ENCODE measurements around the gene TRPV6. TPM values are rescaled to one million over a fixed set of nuclear protein-coding genes. Genes with fewer than 3 reads are reported as not detected.

Gene TRPV6
- total and polyA plus RNA-seq, 7 donors = 0.19 to 0.60 TPM; not detected in 5

DNA sequence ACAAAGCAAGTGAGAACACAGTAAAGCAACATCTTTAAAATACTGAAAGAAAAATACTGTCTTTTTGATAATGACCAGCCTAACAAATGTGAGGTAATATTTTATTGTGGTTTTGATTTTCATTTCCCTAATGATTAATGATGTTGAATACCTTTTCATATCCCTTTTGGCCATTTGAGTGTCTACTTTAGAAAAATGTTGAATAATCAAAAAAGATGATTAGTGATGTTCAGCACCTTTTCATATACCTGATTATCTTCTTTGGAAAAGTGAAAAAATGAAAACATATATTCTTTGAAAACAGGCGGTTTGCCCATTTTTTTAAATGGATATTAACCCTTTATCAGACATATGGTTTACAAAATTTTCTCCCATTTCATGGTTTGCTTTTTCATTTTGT, 62.8 kb downstream of the TRPV6 start:
- Histone ChIP-seq H3K36me3 (no peaks in the 10 kb centered on the region), H3K9me3 (peaks cover 0 to 3% (median 0%) of the 10 kb centered on the region in 4 donors), H3K27ac (no peak overlapping the region), H3K4me3 (no peak overlapping the region), H3K27me3 (no peaks in the 10 kb centered on the region), H3K4me1 (peaks cover 0 to 3% (median 0%) of the 10 kb centered on the region in 4 donors)
- DNase-seq = no peak
- 2% methylated on average over 1 of the region's 1 CpG for WGBS, 2 donors
- intact Hi-C loops (cut with DNase I) = no loop called here
- TF ChIP-seq POLR2A (IDR thresholded peaks at IDR 0.05) (no peak), EP300 (IDR thresholded peaks at IDR 0.05) (no peak), POLR2AphosphoS5 (IDR thresholded peaks at IDR 0.05) (no peak), CTCF (IDR thresholded peaks at IDR 0.05) (no peak)

Other genes with a start within 250 kb of the TRPV6 start
- not detected for gene PRSS1, start 136.3 kb downstream of the TRPV6 start, total RNA-seq
- 10 to 100 TPM in 1 of 3 donors, 1 to 10 TPM in 1, under 1 TPM in 1; 0.67 to 25.8 (median 1.8) TPM for gene PRSS1, start 136.3 kb downstream of the TRPV6 start, polyA plus RNA-seq
- gene PRSS2, start 114.8 kb downstream of the TRPV6 start, total RNA-seq = not detected
- gene PRSS2, start 114.8 kb downstream of the TRPV6 start, polyA plus RNA-seq = 10 to 100 TPM in 1 of 3 donors, 1 to 10 TPM in 2; 1.4 to 30.0 (median 3.0) TPM
- gene EPHB6, start 30.7 kb downstream of the TRPV6 start, total RNA-seq = 10 to 100 TPM in 2 of 4 donors, 1 to 10 TPM in 2; 6.7 to 13.6 (median 10.2) TPM
- 1 to 10 TPM; 1.2 to 5.6 (median 1.2) TPM for gene EPHB6, start 30.7 kb downstream of the TRPV6 start, polyA plus RNA-seq
- gene TRPV5, start 48.0 kb upstream of the TRPV6 start, total RNA-seq = not detected
- gene TRPV5, start 48.0 kb upstream of the TRPV6 start, polyA plus RNA-seq = under 1 TPM in 1 of 3 donors, not detected in 2; 0.03 TPM
- gene LLCFC1, start 53.7 kb upstream of the TRPV6 start, total RNA-seq = not detected
- gene LLCFC1, start 53.7 kb upstream of the TRPV6 start, polyA plus RNA-seq = not detected
- under 1 TPM in 1 of 4 donors, not detected in 3; 0.28 TPM for gene KEL, start 76.6 kb upstream of the TRPV6 start, total RNA-seq
- gene KEL, start 76.6 kb upstream of the TRPV6 start, polyA plus RNA-seq = under 1 TPM in 1 of 3 donors, not detected in 2; 0.69 TPM
- not detected for gene OR9A2, start 141.4 kb upstream of the TRPV6 start, total RNA-seq
- not detected for gene OR9A2, start 141.4 kb upstream of the TRPV6 start, polyA plus RNA-seq
- gene OR6V1, start 166.6 kb upstream of the TRPV6 start, total RNA-seq = not detected
- not detected for gene OR6V1, start 166.6 kb upstream of the TRPV6 start, polyA plus RNA-seq
- not detected for gene PIP, start 246.3 kb upstream of the TRPV6 start, total RNA-seq
- not detected for gene PIP, start 246.3 kb upstream of the TRPV6 start, polyA plus RNA-seq

Measured in sigmoid colon (tissue), 7 donors.